Measurements from ENCODE around the gene EVPLL.
"Not testable (repeated sequence)": the region's sequence is repeated elsewhere in the genome, so short reads cannot be mapped to it uniquely, and the experiment has no call there.

The EVPLL gene

GRCh38 chr17:18377437-18378204 lies at the start of gene EVPLL:
Gene EVPLL, plus strand, starts transcription at chr17:18377778. Its CDS starts 3,160 bp downstream, at chr17:18380938.
- peak; percentile 63 for DNase-seq

DNA sequence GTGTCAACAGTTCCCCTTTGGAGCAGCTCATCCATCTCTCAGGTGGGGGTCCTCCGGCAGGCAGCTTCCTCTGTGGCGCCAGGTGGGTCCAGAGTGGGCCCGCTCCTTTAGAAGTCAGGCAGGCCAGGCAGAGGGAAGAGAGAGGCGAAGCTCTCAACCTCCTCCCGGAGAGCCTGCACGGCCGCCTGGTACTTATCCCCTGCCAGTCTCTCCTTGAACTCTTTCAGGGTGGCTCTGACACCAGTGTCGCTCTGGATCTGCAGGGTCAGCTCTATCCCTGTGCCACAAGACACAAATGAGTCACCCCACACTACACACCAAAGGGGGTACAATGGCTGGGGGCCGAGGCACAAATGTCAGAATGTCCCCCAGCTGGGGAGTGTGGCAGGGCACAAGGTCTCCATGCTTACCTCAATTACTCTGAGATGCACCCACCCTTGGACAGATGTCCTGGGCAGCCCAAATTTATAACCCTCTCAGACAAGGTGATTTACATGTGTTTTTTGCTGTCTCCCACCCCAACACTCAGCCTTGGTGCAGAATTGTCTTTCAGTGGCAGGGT lies 48.9 kb upstream of the EVPLL start:
- no peak for DNase-seq

GRCh38 chr17:18331879-18332278 lies 45.7 kb upstream of the EVPLL start:
- no peak for DNase-seq

- no peak for DNase-seq
These were observed 44.6 kb upstream of the EVPLL start for GRCh38 chr17:18332909-18333489.

DNA sequence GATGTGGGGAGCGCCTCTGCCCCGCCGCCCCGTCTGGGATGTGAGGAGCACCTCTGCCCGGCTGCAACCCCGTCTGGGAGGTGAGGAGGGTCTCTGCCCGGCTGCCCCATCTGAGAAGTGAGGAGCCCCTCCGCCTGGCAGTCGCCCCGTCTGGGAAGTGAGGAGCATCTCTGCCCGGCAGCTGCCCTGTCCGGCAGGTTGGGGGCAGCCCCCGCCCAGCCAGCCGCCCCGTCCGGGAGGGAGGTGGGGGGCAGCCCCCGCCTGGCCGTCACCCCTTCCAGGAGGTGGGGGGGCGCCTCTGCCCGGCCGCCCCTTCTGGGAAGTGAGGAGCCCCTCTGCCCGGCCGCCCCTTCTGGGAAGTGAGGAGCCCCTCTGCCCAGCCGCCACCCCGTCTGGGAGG lies 39.4 kb upstream of the EVPLL start:
- not testable (repeated sequence) for DNase-seq

DNA sequence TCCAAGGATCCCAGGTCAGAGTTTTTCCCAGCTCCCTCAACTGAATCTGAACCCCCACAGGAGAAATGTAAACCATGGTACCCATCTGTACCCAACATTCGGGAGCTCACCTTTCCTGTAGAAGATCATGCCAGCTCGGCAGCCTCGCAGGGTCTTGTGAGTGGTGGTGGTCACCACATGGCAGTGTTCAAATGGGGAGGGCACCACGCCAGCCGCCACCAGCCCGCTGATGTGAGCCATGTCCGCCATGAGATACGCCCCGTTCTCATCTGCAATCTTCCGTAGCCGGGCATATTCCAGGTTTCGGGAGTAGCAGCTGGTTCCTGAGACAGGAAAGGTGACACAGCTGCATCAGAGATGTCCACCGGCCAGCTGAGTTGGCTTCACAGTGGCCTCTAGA lies 37.6 kb upstream of the EVPLL start:
- DNase-seq = no peak

DNA sequence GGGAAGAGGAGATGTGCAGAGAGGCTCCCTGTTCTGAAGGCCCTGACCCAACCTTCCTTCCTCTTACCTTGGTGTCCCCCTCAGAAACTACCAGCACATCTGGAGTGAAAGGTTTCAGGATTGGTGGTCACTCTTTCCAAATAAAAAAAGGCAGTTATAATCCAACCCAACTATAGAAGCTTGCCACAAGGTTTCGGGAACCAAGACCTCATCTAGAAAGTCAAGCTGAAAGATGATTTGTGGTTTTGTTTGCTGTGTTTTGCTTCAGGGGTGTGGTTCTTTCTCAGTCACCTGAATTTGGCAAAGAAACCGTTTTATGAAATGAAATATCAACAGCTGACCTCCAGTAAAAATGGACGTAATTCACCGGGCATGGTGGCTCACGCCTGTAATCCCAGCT lies 33.6 kb upstream of the EVPLL start:
- no peak for DNase-seq

GRCh38 chr17:18353541-18353940 lies 24.0 kb upstream of the EVPLL start:
- DNase-seq = no peak

- DNase-seq = no peak
These were observed 21.0 kb upstream of the EVPLL start for GRCh38 chr17:18356624-18357023.

GRCh38 chr17:18360518-18360917 lies 17.1 kb upstream of the EVPLL start:
- DNase-seq = no peak

DNA sequence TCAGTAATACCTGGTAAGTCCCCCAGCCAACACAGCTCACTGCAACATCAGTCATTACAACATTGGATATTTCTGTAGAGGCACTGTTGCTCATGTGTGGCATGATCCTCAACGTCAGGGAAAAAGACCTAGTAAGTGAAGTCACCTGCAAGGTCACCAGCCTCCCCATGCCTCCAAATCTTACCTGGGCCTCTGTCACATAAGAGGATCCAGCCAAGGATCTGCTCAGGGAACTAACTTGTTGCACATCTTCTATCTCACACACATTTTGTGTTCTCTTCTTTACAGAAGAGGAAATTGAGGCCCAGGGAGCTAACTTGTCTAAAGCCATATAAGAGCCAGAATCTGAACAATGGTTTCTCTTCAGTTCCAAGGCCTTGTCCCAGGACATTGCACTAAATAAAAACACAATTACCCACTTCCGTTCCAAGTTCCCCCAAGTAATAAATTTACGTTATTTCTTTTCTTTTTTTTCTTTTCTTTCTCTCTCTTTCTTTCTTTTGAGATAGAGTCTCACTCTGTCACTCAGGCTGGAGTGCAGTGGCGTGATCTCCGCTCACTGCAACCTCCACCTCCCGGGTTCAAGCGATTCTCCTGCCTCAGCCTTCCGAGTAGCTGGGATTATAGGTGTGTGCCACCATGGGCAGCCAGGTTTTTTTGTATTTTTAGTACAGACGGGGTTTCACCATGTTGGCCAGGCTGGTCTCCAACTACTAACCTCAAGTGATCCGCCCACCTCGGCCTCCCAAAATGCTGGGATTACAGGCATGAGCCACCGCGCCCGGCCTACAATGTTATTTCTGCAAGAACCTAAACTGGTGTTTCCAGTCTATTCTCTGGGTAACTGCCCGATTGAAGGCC lies 15.5 kb upstream of the EVPLL start:
- DNase-seq = no peak

GRCh38 chr17:18362698-18363100 lies 14.9 kb upstream of the EVPLL start:
- no peak for DNase-seq

- DNase-seq = peak; percentile 34
These were observed 14.2 kb upstream of the EVPLL start, which contains the start of gene SHMT1 for GRCh38 chr17:18363101-18364049. Gene SHMT1, minus strand, starts transcription at chr17:18363550. Its CDS starts 7,569 bp downstream, at chr17:18355981.

- no peak for DNase-seq
These were observed 13.4 kb upstream of the EVPLL start for GRCh38 chr17:18364166-18364565.

DNA sequence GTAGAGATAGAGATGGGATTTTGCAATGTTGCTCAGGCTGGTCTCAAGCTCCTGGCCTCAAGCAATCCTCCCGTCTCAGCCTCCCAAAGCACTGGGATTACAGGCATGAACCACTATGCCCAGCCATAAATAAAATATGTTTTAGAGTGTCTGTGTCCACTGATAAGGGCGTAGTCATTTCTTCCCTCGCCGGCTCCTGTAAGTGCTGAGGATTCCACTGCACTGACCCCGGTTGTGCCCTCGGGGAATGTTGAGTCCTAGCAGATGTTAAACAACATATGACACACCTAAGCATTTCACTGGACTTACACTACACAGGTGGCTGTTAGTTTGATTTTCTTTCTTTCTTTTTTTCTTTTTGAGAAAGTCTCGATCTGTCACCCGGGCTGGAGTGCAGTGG lies 8.6 kb upstream of the EVPLL start:
- DNase-seq = no peak

GRCh38 chr17:18370761-18371160 lies 6.8 kb upstream of the EVPLL start:
- DNase-seq = no peak

DNA sequence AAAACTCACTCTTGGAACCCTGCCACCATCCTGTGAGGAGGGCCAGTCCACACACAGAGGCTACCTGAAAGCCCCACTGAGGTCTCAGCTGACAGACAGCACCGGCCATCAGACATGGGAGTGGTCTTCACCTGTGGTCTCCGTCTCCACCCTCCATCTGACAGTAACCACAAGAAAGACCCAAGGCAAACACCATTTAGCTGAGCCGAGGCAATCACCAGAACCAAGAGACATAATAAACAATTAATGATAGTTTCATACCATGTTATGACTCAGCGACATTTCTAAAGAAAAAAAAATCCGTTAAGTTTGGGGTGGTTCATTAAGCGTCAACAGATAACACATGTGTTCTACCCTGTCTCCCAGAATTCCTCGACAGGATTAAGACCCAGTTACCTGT lies 6.1 kb upstream of the EVPLL start:
- DNase-seq = no peak

DNA sequence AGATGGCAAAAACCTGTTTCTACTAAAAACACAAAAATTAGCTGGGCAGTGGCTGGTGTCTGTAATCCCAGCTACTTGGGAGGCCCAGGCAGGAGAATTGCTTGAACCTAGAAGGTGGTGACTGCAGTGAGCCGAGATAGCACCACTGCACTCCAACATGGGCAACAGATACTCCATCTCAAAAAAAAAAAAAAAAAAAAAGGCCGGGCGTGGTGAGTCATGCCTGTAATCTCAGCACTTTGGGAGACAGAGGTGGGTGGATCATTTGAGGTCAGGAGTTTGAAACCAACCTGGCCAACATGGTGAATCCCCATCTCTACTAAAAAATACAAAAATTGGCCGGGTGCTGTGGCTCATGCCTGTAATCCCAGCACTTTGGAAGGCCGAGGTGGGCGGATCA lies 4.4 kb upstream of the EVPLL start:
- not testable (repeated sequence) for DNase-seq

DNA sequence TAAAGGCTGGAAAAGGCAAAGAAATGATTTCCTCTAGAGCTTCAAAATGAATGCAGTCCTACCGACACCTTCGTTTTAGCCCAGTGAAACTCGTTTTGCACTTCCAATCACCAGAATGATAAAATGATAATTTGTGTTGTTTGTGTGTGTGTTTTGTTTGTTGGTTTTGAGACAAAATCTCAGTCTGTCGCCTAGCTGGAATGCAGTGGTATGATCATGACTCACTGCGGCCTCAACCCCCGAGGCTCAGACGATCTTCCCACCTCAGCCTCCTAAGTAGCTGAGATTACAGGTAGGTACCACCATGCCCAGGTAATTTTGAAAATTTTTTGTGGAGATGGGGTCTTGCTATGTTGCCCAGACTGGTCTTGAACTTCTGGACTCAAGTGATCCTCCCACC lies 3.4 kb upstream of the EVPLL start:
- no peak for DNase-seq

GRCh38 chr17:18378205-18378505 lies 577 bp downstream of the EVPLL start:
- DNase-seq = no peak

DNA sequence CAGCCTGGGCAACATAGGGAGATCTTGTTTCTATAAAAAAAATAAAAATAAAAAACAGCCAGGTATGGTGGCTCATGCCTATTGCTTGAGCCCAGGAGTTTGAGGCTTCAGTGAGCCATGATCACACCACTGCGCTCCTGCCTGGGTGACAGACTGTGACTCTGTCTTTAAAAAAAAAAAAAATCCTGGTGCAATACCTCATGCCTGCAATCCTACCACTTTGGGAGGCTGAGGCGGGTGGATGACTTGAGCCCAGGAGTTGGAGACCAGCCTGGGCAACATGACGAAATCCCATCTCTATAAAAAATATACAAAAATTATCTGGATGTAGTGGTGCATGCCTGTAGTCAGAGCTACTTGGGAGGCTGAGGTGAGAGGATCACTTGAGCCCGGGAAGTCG lies 1.0 kb downstream of the EVPLL start:
- not testable (repeated sequence) for DNase-seq
